HL-60/S4 treated with retinoic acid at 250 ng/mL for 4 days and 3 days (cell line): ENCODE results near the gene RAB4A.

Experiments
- in situ Hi-C: fragments of 300-500 bp; cut with MboI; formaldehyde crosslinking; loops from 2 replicates; pipeline ENCODE4 v1.7.0; 2022; ENCODE audit warnings: low sequenced_read_pairs

The RAB4A gene

DNA sequence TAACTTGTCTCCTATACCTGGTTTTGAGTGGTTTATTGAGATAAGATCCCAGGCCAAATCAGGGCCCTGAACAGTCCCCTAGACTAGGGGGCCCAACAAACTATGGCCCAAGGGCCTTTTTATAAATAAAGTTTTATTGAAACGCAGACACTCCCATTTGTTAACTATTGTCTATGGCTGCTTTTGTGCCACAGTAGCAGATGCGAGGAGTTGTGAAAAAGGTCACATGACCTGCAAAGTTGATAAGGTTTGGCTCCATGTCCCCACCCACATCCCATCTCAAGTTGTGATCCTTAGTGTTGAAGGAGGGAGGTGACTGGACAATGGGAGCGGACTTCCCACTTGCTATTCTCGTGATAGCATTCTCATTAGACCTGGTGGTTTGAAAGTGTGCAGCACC lies 29.5 kb upstream of the RAB4A start:
- in situ Hi-C loops = no loop called here

DNA sequence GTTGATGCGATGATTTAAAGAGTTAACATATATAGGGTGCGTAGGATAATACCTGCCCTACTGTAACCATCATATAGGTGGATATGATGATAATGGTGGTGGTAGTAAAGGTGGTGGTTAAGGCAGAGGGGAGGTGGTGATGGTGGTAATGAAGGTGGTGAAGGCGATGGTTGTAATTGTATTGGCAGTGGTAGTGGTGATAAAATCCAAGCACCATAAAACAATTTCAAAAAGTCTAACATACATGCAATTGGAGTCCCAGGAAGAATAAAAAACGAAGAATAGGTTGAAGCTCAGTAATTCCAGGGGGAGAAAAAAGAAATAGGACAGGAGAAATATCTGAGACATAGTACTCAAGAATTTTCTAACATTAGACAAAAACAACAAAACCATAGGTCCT lies 27.3 kb upstream of the RAB4A start:
- in situ Hi-C loops = no loop called here

DNA sequence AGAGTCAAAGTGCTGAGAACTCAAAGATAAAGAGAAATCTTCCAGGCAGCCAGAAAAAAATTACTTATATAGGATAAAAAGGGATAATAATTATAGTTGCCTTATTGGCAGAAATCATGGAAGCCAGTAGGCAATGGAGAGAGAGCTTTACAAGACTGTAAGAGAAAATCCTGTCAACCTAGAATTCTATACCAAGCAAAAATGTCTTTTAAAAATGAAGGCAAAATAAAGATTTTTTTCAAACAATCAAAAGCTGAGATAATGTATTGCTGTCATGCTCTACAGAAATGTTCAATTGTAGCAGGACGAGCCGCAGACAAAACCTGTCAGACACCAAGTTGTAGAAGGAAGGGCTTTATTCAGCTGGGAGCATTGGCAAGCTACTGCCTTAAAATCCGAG lies 26.8 kb upstream of the RAB4A start:
- in situ Hi-C loops = no loop called here

GRCh38 chr1:229247871-229248270 lies 23.0 kb upstream of the RAB4A start:
- in situ Hi-C loops = no loop called here

DNA sequence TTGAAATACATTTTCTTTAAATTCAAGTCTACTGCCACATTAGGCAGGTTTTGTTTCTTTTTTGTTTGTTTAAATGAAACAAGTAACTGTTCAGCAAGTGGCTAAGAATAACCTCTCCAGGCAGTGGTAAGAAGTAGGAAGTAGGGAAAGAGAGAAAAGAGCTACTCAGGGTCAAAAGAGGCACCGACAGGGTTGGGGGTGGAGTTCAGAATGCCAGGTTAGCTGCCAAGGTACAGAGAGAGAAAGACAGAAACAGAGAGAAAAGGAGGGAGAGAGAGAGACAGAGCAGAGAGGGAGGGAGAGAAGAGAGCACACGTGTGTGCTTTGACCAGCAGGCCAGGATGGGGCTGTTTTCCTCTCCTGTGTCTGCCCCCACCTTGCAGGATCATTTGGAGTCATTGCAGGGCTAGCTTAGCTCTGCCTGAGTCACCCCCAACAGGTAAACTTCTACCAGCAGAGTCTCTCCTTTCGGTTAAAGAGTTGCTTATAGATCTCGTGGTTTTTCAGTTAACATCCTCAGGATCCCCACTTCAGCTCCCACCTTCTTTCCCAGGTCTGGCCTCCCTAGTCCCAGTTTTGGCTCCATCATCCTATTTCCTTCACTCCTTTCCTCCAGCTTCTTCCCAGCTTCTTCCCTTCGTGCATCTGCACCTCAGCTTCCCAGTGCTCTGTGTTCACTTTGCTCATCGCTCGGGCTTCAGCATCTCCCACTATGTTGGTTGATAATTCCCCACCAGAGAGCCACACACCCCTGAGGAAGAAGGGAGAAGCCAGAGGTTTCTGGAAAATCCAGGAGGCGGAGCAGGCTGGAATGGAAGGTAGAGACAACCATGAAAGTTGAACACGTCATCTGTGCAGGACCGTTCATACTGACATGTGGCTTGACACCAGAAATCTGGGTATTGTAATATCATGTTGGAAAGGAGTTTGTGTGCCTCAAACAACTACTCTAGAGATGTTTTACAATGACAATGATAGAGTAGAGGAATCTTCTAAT lies 21.8 kb upstream of the RAB4A start:
- in situ Hi-C loops = no loop called here

DNA sequence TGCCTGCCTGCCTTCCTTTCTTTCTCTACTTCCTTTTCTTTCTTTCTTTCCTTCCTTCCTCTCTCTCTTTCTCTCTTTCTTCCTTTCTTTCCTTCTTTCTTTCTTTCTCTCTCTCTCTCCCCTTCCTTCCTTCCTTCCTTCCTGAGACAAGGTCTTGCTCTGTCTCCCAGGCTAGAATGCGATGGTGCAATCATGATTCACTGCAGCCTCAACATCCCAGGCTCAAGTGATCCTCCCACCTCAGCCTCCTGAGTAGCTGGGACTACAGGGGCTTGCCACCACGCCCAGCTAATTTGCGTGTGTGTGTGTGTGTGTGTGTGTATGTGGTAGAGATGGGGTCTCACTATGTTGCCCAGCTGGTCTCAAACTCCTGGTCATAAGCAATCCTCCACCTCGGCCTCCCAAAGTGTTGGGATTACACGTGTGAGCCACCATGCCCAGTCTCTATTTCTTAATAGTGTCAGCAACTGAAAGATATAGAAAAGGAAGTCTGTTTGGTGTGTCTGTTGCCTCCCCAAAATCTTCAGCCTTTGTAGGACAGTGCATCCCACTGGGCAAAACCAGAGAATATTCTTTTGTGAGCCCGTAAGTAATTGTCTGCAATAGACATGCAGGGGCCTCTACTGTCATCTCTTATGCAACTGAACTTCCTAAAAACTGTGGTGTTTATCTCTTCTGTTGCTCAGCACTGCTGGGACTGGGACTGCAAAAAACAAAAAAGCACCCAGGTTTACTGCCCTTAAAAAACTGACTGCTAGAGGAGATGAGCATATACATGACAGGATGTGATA lies 20.9 kb upstream of the RAB4A start:
- in situ Hi-C loops = loop anchor here (25.0 kb wide), 1 partner anchor 1062 kb away; no protein-coding TSS in a partner anchor

DNA sequence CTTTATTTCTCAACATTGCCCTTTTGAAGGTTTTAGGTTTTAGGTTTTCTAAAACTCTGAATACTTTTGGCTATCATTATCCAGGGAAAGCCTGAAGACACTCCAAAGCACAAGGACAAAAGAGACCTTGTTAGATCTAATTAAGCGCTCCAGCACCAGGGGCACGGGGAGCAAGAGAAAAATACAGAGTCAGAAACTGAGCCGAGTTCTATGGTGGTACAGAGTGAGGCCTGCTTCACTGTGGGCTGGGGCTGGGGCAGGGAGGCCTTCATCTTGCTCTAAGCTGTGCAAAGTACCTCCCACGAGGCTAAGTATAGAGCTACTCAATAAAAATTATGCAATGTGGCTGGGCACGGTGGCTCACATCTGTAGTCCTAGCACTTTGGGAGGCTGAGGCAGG lies 19.7 kb upstream of the RAB4A start:
- in situ Hi-C loops = loop anchor here (25.0 kb wide), 1 partner anchor 1061 kb away; no protein-coding TSS in a partner anchor

GRCh38 chr1:229252228-229252984 lies 18.5 kb upstream of the RAB4A start:
- in situ Hi-C loops = loop anchor here (25.0 kb wide), 1 partner anchor 1060 kb away; no protein-coding TSS in a partner anchor

GRCh38 chr1:229253151-229253974 lies 17.5 kb upstream of the RAB4A start:
- in situ Hi-C loops = loop anchor here (25.0 kb wide), 1 partner anchor 1059 kb away; no protein-coding TSS in a partner anchor

DNA sequence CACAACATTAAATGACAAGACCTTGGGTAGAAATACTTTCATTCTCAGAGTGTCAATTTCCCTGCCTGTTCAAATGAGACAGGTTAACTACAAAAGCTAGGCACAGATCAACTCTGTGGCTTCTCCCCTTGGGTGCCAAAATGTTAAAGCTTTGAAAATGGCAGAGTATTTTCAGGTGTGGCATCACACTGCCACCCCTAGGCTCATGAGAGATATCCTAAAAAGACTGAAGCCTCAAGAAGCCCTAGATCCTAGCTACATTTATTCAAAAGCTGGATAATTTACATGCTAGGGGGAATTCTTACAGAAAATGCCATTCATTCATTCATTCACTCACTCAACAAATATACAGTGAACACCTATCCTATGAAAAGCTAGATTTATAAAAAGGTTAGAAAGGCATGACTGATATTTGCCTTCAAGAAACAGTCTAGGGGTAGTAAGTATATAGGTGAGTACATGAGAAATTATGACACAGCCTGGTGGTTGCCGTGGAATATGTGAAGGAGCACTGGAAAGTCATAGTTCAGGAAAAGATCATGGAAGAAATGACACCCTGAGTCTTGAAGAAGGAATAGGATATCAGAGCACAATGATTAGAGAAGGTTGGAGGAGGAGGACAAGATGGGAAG lies 15.9 kb upstream of the RAB4A start:
- in situ Hi-C loops = loop anchor here (25.0 kb wide), 1 partner anchor 1057 kb away; no protein-coding TSS in a partner anchor

- in situ Hi-C loops = loop anchor here (25.0 kb wide), 1 partner anchor 1054 kb away; no protein-coding TSS in a partner anchor
These were observed 12.7 kb upstream of the RAB4A start for GRCh38 chr1:229258031-229258756.

GRCh38 chr1:229258757-229259060 lies 12.2 kb upstream of the RAB4A start:
- in situ Hi-C loops = loop anchor here (25.0 kb wide), 1 partner anchor 1054 kb away; no protein-coding TSS in a partner anchor

GRCh38 chr1:229260297-229260696 lies 10.6 kb upstream of the RAB4A start:
- in situ Hi-C loops = loop anchor here (10.0 to 25.0 kb wide), 2 partner anchors 225 to 1052 kb away; no protein-coding TSS in a partner anchor

DNA sequence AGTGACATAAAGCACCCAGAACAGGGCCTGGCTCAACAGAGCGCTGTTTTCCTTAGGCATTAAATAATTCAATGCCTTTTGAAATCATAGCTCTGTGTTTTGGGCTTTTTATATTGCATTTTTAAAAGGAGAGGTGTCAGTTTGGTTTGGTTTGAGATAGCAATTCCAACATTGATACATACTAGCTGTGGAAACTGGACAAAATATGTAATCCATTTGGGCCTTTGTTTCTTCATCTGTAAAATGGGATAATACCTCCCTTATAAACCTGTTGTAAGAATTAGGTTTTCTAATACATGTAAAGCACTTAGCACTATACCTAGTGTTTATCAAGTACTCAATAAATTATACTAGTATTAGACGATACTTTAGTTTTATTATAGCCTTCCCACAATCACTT lies 8.7 kb upstream of the RAB4A start:
- in situ Hi-C loops = loop anchor here (10.0 to 25.0 kb wide), 2 partner anchors 223 to 1050 kb away; no protein-coding TSS in a partner anchor

- in situ Hi-C loops = loop anchor here (10.0 to 25.0 kb wide), 2 partner anchors 222 to 1049 kb away; no protein-coding TSS in a partner anchor
These were observed 7.7 kb upstream of the RAB4A start for GRCh38 chr1:229263254-229263653.

DNA sequence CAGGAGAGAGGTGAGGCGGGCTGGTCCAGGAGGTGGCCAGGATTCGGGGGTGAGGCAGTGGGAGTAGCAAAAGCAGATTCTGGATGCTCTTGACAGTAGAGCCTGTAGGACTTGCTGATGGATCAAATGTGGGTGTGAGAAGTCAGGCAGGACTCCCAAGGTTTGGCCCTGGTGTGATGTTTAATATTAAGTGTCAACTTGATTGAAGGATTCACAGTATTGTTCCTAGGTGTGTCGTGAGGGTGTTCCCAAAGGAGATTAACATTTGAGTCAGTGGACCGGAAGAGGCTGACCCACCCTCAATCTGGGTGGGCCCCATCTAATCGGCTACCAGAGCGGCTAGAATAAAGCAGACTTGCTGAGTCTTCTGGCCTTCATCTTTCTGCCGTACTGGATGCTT lies 6.8 kb upstream of the RAB4A start:
- in situ Hi-C loops = loop anchor here (10.0 to 25.0 kb wide), 2 partner anchors 221 to 1048 kb away; no protein-coding TSS in a partner anchor

GRCh38 chr1:229264487-229264886 lies 6.4 kb upstream of the RAB4A start:
- in situ Hi-C loops = loop anchor here (10.0 to 25.0 kb wide), 2 partner anchors 220 to 1048 kb away; no protein-coding TSS in a partner anchor

- in situ Hi-C loops = loop anchor here (10.0 to 25.0 kb wide), 2 partner anchors 219 to 1046 kb away; no protein-coding TSS in a partner anchor
These were observed 4.6 kb upstream of the RAB4A start for GRCh38 chr1:229266274-229266673.
